Measurements from ENCODE around the gene IQCH.

Gene IQCH

GRCh38 chr15:67254238-67255175 is at the start of gene IQCH, which contains the start of gene AAGAB:
TSS of gene IQCH (plus strand) at chr15:67254786. CDS start at chr15:67254897, 111 bp downstream.
TSS of gene AAGAB (minus strand) at chr15:67254661. CDS start at chr15:67254631, 30 bp downstream.
- DNase-seq (ENCODE audit: low spot score): peak; percentile 96

- DNase-seq (ENCODE audit: low spot score): no peak
Measured at GRCh38 chr15:67207555-67208207, 46.9 kb upstream of the IQCH start.

- DNase-seq (ENCODE audit: low spot score): no peak
Measured at GRCh38 chr15:67208396-67208795, 46.2 kb upstream of the IQCH start.

- no peak for DNase-seq (ENCODE audit: low spot score)
Measured at GRCh38 chr15:67210555-67211168, 43.9 kb upstream of the IQCH start.

GRCh38 chr15:67212684-67213367 is 41.8 kb upstream of the IQCH start:
- DNase-seq (ENCODE audit: low spot score): no peak

GRCh38 chr15:67215102-67215501 is 39.5 kb upstream of the IQCH start:
- DNase-seq (ENCODE audit: low spot score): no peak

- no peak for DNase-seq (ENCODE audit: low spot score)
Measured at GRCh38 chr15:67216859-67217258, 37.7 kb upstream of the IQCH start.

- DNase-seq (ENCODE audit: low spot score): no peak
Measured at GRCh38 chr15:67218428-67218827, 36.2 kb upstream of the IQCH start.

GRCh38 chr15:67219288-67219687 is 35.3 kb upstream of the IQCH start:
- no peak for DNase-seq (ENCODE audit: low spot score)

- DNase-seq (ENCODE audit: low spot score): no peak
Measured at GRCh38 chr15:67224889-67225288, 29.7 kb upstream of the IQCH start.

- DNase-seq (ENCODE audit: low spot score): peak; percentile 47
Measured at GRCh38 chr15:67225336-67225735, 29.2 kb upstream of the IQCH start.

GRCh38 chr15:67227431-67227830 is 27.2 kb upstream of the IQCH start:
- no peak for DNase-seq (ENCODE audit: low spot score)

- no peak for DNase-seq (ENCODE audit: low spot score)
Measured at GRCh38 chr15:67227846-67228245, 26.7 kb upstream of the IQCH start.

- DNase-seq (ENCODE audit: low spot score): no peak
Measured at GRCh38 chr15:67228286-67228685, 26.3 kb upstream of the IQCH start.

- DNase-seq (ENCODE audit: low spot score): no peak
Measured at GRCh38 chr15:67230504-67230903, 24.1 kb upstream of the IQCH start.

GRCh38 chr15:67232591-67232990 is 22.0 kb upstream of the IQCH start:
- no peak for DNase-seq (ENCODE audit: low spot score)

- no peak for DNase-seq (ENCODE audit: low spot score)
Measured at GRCh38 chr15:67240235-67241131, 14.1 kb upstream of the IQCH start.

- no peak for DNase-seq (ENCODE audit: low spot score)
Measured at GRCh38 chr15:67241132-67241855, 13.3 kb upstream of the IQCH start.

- no peak for DNase-seq (ENCODE audit: low spot score)
Measured at GRCh38 chr15:67242708-67243111, 11.9 kb upstream of the IQCH start.

GRCh38 chr15:67244971-67245478 is 9.6 kb upstream of the IQCH start:
- no peak for DNase-seq (ENCODE audit: low spot score)
